D721Med (cell line): ENCODE measurements around the gene C1QTNF1.

Experiments used
- DNase-seq: peaks from one replicate; pipeline ENCODE4 v3.0.0; 2011; ENCODE audit warnings: low spot score; ENCODE audit not compliant: insufficient read length
- FAIRE-seq: peaks from 2 replicates; lab custom pipeline; 2011; peaks lifted over from hg19 to GRCh38; lab: Jason Lieb, UNC
- CTCF ChIP-seq: IDR thresholded peaks from 2 replicates; pipeline ENCODE4 v1.5.1; 2012; ENCODE audit warnings: mild to moderate bottlenecking, control low read depth; ENCODE audit not compliant: insufficient read depth; ENCODE audit errors: missing control alignments

Gene C1QTNF1

GRCh38 chr17:79081571-79082276, 57.8 kb downstream of the C1QTNF1 start:
- DNase-seq (no peak), FAIRE-seq (no peak)
- TF ChIP-seq CTCF: no peak

- peak; percentile 91 for TF ChIP-seq CTCF
- no peak for FAIRE-seq
- peak; percentile 85 for DNase-seq
Observed at GRCh38 chr17:79082311-79083190, 58.6 kb downstream of the C1QTNF1 start.

- DNase-seq (no peak), FAIRE-seq (no peak)
- no peak for TF ChIP-seq CTCF
Observed at GRCh38 chr17:79083191-79083971, 59.4 kb downstream of the C1QTNF1 start.

- DNase-seq (no peak), FAIRE-seq (no peak)
- TF ChIP-seq CTCF: no peak
Observed at GRCh38 chr17:79084291-79085153, 60.6 kb downstream of the C1QTNF1 start.

GRCh38 chr17:79085154-79085920, 61.4 kb downstream of the C1QTNF1 start:
- no peak for DNase-seq
- no peak for TF ChIP-seq CTCF
- no peak for FAIRE-seq
